Parathyroid adenoma (tissue), 2 donors: ENCODE measurements around the gene TCF7L2.

Source experiments
- H2AFZ ChIP-seq: fragments of 300-600 bp; sonication (generic); one replicate; pipeline ENCODE4 v1.7.0; 2017; ENCODE audit warnings: antibody characterized with exemption, mild to moderate bottlenecking
- H3K27ac ChIP-seq: fragments of 300-600 bp; sonication (generic); one replicate; pipeline ENCODE4 v1.7.0; 2017
- H3K27me3 ChIP-seq: fragments of 300-600 bp; sonication (generic); one replicate; pipeline ENCODE4 v1.7.0; 2017; ENCODE audit warnings: low read length; ENCODE audit not compliant: control insufficient read depth, insufficient read depth
- H3K36me3 ChIP-seq: fragments of 300-600 bp; sonication (generic); one replicate; pipeline ENCODE4 v1.7.0; 2017; ENCODE audit warnings: low read length; ENCODE audit not compliant: control insufficient read depth, insufficient read depth
- H3K4me1 ChIP-seq: fragments of 300-600 bp; sonication (generic); one replicate; pipeline ENCODE4 v1.7.0; 2017; ENCODE audit warnings: control low read depth
- H3K4me2 ChIP-seq: fragments of 300-600 bp; sonication (generic); one replicate; pipeline ENCODE4 v1.7.0; 2017; ENCODE audit warnings: low read length
- H3K4me3 ChIP-seq: fragments of 300-600 bp; sonication (generic); one replicate; pipeline ENCODE4 v1.7.0; 2017; ENCODE audit warnings: low read depth, low read length
- H3K79me2 ChIP-seq: fragments of 300-600 bp; sonication (generic); one replicate; pipeline ENCODE4 v1.7.0; 2017; ENCODE audit warnings: control low read depth
- H3K9ac ChIP-seq: fragments of 300-600 bp; sonication (generic); one replicate; pipeline ENCODE4 v1.7.0; 2017; ENCODE audit warnings: mild to moderate bottlenecking
- H3K9me3 ChIP-seq: fragments of 300-600 bp; sonication (generic); one replicate; pipeline ENCODE4 v1.7.0; 2017; ENCODE audit warnings: low read length; ENCODE audit not compliant: control insufficient read depth
- TF ChIP-seq, protein P1 (sequence below): fragments of 300-600 bp; sonication (generic); IDR thresholded peaks from one replicate; pipeline ENCODE4 v1.7.0; 2017; ENCODE audit warnings: antibody characterized with exemption, mild to moderate bottlenecking
- donor health status: primary hyperparathyroidism.

TCF7L2 gene

DNA sequence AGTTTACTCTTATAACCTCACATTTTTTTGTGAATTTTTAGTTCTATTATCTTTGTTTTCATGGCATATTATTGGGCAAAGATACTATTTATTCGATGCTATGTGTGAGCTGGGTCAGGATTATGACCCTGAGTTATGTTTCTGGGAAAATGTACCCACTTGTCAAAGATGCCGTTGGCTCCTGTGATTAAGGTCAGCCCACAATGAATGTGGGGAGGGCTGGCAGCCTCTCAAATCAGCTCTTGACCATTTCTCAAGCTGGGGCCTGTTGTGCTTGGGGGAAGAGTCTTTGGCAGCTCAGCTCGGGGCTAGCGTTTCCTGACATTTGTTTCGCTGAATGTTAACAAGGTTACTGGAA is 97.5 kb downstream of the TCF7L2 start:
- Histone ChIP-seq H2AFZ (no peak overlapping the region), H3K27ac (no peak overlapping the region), H3K4me3 (no peak overlapping the region), H3K9me3 (no peaks in the 10 kb centered on the region), H3K4me2 (no peak overlapping the region), H3K27me3 (no peaks in the 10 kb centered on the region), H3K79me2 (peaks cover 3% of the 10 kb centered on the region), H3K36me3 (no peaks in the 10 kb centered on the region), H3K9ac (no peak overlapping the region), H3K4me1 (peaks cover 9% of the 10 kb centered on the region)
- TF ChIP-seq, protein P1, sequence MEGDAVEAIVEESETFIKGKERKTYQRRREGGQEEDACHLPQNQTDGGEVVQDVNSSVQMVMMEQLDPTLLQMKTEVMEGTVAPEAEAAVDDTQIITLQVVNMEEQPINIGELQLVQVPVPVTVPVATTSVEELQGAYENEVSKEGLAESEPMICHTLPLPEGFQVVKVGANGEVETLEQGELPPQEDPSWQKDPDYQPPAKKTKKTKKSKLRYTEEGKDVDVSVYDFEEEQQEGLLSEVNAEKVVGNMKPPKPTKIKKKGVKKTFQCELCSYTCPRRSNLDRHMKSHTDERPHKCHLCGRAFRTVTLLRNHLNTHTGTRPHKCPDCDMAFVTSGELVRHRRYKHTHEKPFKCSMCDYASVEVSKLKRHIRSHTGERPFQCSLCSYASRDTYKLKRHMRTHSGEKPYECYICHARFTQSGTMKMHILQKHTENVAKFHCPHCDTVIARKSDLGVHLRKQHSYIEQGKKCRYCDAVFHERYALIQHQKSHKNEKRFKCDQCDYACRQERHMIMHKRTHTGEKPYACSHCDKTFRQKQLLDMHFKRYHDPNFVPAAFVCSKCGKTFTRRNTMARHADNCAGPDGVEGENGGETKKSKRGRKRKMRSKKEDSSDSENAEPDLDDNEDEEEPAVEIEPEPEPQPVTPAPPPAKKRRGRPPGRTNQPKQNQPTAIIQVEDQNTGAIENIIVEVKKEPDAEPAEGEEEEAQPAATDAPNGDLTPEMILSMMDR: no peak

DNA sequence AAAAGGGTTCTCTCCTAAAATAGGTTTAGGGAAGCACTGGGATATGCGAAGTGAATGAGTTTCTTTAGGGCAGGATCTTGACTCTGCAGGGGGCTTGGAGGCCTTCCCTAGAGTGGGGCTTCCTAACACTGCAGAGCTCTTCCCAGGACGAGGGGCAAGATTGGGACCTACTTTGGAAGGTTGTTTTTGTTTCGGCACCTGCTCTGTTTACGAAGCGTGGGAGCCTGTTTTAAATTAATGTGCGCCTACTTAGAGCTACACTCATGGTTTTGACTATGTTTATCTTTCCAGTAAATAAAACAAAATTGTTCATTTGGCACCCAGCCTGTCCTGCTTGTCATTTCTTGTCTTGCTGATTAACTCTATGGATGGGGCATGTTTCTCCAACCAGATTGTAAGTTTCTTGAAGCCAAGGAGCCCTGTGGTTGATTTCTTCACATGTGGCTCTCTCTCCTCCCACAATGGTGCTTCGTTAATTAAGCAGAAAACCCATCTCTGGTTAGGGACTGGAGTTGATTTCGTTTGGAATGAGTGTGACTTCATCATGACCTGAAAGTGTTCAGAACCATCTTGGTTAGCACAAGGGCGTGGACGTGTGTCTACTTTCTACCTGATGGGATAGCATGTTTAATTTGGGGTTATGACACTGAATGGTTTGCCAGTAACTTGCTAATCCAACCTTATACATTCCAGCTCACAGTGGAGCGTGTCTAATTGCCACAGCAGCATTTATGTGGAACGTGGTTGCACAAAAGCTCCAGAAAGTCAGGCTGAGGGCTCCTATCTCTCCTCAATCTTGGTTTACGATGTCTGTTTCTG is 98.1 kb downstream of the TCF7L2 start:
- Histone ChIP-seq H3K36me3 (no peaks in the 10 kb centered on the region), H3K27ac (no peak overlapping the region)
- TF ChIP-seq, protein P1: no peak

DNA sequence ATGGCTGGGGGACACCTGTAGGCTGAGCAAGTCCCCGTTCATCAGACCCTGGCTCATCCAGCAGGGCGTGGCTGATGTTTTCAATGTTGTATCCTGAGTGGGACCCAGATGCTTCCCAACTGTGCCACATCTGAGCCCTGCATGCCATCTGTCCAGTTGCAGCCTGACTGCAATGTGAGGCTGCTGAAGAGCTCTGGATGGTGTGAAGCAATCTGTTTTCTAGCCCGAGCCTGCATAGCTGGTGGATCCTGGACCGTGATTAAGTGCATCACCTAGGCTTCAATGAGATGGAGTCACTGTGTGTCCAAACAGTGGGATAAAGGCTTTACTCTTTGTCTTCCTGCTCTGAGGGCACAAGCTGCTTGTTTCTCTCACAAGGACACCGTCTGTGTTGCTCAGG is 99.8 kb downstream of the TCF7L2 start:
- Histone ChIP-seq H3K36me3 (no peaks in the 10 kb centered on the region), H3K9ac (no peak overlapping the region), H3K4me1 (peaks cover 9% of the 10 kb centered on the region), H3K4me2 (no peak overlapping the region), H3K27ac (no peak overlapping the region), H3K4me3 (no peak overlapping the region), H2AFZ (no peak overlapping the region), H3K79me2 (peaks cover 6% of the 10 kb centered on the region), H3K9me3 (no peaks in the 10 kb centered on the region), H3K27me3 (no peaks in the 10 kb centered on the region)
- TF ChIP-seq, protein P1: no peak

More for the DNA sequence above, 98.1 kb downstream of the TCF7L2 start:
- no peak overlapping the region for H3K4me3 ChIP-seq
- peaks cover 3% of the 10 kb centered on the region for H3K79me2 ChIP-seq
- H3K4me2 ChIP-seq: peak overlapping the region; percentile 1
- H3K9me3 ChIP-seq: no peaks in the 10 kb centered on the region
- H3K4me1 ChIP-seq: peaks cover 9% of the 10 kb centered on the region
- H3K9ac ChIP-seq: no peak overlapping the region
- no peaks in the 10 kb centered on the region for H3K27me3 ChIP-seq
- no peak overlapping the region for H2AFZ ChIP-seq

DNA sequence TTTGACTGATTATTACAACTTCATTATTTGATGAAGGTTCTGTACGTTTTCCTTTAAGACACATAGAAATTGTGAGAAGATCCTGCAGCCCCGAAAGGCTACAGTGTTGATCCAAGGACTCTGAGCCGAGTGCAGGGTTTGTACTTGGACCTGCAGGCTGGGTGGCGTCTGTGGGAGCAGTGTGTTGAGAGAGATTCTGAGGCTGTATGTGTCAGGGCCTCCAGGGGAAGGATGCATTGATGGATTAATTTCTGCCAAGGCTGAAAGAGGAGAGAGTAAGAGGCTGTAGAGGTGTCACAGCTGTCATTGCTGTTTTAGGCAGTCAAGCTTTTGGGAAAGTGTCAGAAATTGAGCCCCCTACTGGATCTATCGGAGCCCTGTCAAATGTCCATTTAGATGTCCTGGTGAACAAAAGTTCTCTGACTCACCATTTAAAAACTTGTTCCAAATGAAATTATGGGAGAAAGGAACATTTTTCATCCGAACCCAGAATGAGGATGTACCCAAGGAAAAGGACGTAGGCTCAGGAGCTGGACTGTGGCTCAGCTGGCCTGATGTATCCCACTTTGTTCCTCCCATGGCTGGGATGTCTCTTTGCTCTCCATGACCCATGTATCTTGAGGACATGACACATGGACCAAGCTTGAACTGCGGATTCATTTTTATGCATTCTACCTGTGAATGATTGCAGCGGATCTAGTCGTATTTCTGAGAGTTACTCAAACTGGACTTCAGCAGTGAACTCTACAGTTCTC is 102.2 kb downstream of the TCF7L2 start:
- TF ChIP-seq, protein P1: no peak
- Histone ChIP-seq H3K4me2 (no peak overlapping the region), H3K27me3 (no peaks in the 10 kb centered on the region), H3K9ac (no peak overlapping the region), H3K79me2 (peaks cover 22% of the 10 kb centered on the region), H3K27ac (no peak overlapping the region), H3K9me3 (no peaks in the 10 kb centered on the region), H2AFZ (no peak overlapping the region), H3K36me3 (no peaks in the 10 kb centered on the region), H3K4me3 (no peak overlapping the region), H3K4me1 (peaks cover 9% of the 10 kb centered on the region)
